ENCODE results near the gene COQ3.

GRCh38 chr6:99331531-99331930 is 62.5 kb downstream of the COQ3 start:
- TF ChIP-seq CTCF (IDR thresholded peaks at IDR 0.05; ENCODE audit: poor library complexity) (no peak), EZH2 (IDR thresholded peaks at IDR 0.05; ENCODE audit: borderline replicate concordance) (no peak)

All from hepatocyte (in vitro differentiated cells).